H9 (cell line): ENCODE data around the gene IPO13. TPM values are rescaled to one million over a fixed set of nuclear protein-coding genes. Genes with fewer than 3 reads are reported as not detected.

ENCODE experiments used
- DNase-seq: peaks from one replicate; pipeline ENCODE4 v3.0.0-alpha.2; 2017
- H2AFZ ChIP-seq: one replicate; pipeline ENCODE4 v1.6.1; 2013; ENCODE audit warnings: mild to moderate bottlenecking, low read length, control low read depth, moderate library complexity
- H2AK5ac ChIP-seq: 2 replicates; pipeline ENCODE4 v1.6.1; 2013; ENCODE audit warnings: low read length, control low read depth, mixed read lengths; ENCODE audit not compliant: insufficient read length
- H2BK120ac ChIP-seq: one replicate; pipeline ENCODE4 v1.6.1; 2013; ENCODE audit warnings: low read depth, mild to moderate bottlenecking, low read length, control low read depth, inconsistent platforms; ENCODE audit not compliant: poor library complexity, severe bottlenecking
- H2BK12ac ChIP-seq: 2 replicates; pipeline ENCODE4 v1.6.1; 2013; ENCODE audit warnings: low read length, control low read depth, mixed read lengths, low read depth; ENCODE audit not compliant: insufficient read length
- H2BK15ac ChIP-seq: 2 replicates; pipeline ENCODE4 v1.6.1; 2013; ENCODE audit warnings: low read depth, low read length, control low read depth
- H2BK20ac ChIP-seq: one replicate; pipeline ENCODE4 v1.6.1; 2013; ENCODE audit warnings: low read depth, mild to moderate bottlenecking, low read length, control low read depth, inconsistent platforms; ENCODE audit not compliant: poor library complexity, severe bottlenecking
- H2BK5ac ChIP-seq: 2 replicates; pipeline ENCODE4 v1.6.1; 2013; ENCODE audit warnings: low read length, control low read depth, mixed read lengths; ENCODE audit not compliant: insufficient read length
- H3K14ac ChIP-seq: 2 replicates; pipeline ENCODE4 v1.6.1; 2013; ENCODE audit warnings: low read length, control low read depth; ENCODE audit not compliant: insufficient read depth
- H3K18ac ChIP-seq: 2 replicates; pipeline ENCODE4 v1.6.1; 2013; ENCODE audit warnings: low read depth, mild to moderate bottlenecking, mixed read lengths, low read length, control low read depth; ENCODE audit not compliant: insufficient read length
- H3K23ac ChIP-seq: 2 replicates; pipeline ENCODE4 v1.6.1; 2013; ENCODE audit warnings: low read length, control low read depth, mixed read lengths, low read depth; ENCODE audit not compliant: insufficient read length
- H3K23me2 ChIP-seq: 2 replicates; pipeline ENCODE4 v1.6.1; 2013; ENCODE audit warnings: low read depth, mild to moderate bottlenecking, mixed read lengths, low read length, control low read depth; ENCODE audit not compliant: insufficient read length, poor library complexity, severe bottlenecking
- H3K27ac ChIP-seq: 2 replicates; pipeline ENCODE4 v1.5.1; 2013; ENCODE audit warnings: low read length, control low read depth, mixed read lengths, low read depth; ENCODE audit not compliant: insufficient read length
- H3K27me3 ChIP-seq: 2 replicates; pipeline ENCODE4 v1.6.1; 2013; ENCODE audit warnings: low read length, control low read depth, inconsistent platforms; ENCODE audit not compliant: insufficient read depth
- H3K4ac ChIP-seq: 2 replicates; pipeline ENCODE4 v1.6.1; 2013; ENCODE audit warnings: low read depth, mild to moderate bottlenecking, control low read depth, inconsistent platforms, low read length, moderate library complexity
- H3K4me1 ChIP-seq: 2 replicates; pipeline ENCODE4 v1.6.1; 2013; ENCODE audit warnings: low read length, control low read depth, inconsistent platforms; ENCODE audit not compliant: insufficient read depth
- H3K4me2 ChIP-seq: 2 replicates; pipeline ENCODE4 v1.6.1; 2013; ENCODE audit warnings: low read length, control low read depth, mixed read lengths; ENCODE audit not compliant: insufficient read length, insufficient read depth
- H3K56ac ChIP-seq: 2 replicates; pipeline ENCODE4 v1.6.1; 2013; ENCODE audit warnings: low read depth, mild to moderate bottlenecking, mixed read lengths, low read length, control low read depth; ENCODE audit not compliant: insufficient read length
- H3K79me1 ChIP-seq: 2 replicates; pipeline ENCODE4 v1.6.1; 2013; ENCODE audit warnings: low read depth, mild to moderate bottlenecking, moderate library complexity, low read length, control low read depth, inconsistent platforms; ENCODE audit not compliant: insufficient read depth, poor library complexity, severe bottlenecking
- H3K79me2 ChIP-seq: 2 replicates; pipeline ENCODE4 v1.6.1; 2013; ENCODE audit warnings: low read length, control low read depth, inconsistent platforms; ENCODE audit not compliant: insufficient read depth
- H3K9ac ChIP-seq: 2 replicates; pipeline ENCODE4 v1.6.1; 2013; ENCODE audit warnings: low read length, control low read depth, mixed read lengths; ENCODE audit not compliant: insufficient read length; ENCODE audit errors: extremely low read depth
- H3K9me3 ChIP-seq: one replicate; pipeline ENCODE4 v1.6.1; 2013; ENCODE audit warnings: low read depth, low read length, inconsistent platforms; ENCODE audit not compliant: control insufficient read depth
- H3T11ph ChIP-seq: one replicate; pipeline ENCODE4 v1.6.1; 2013; ENCODE audit warnings: mild to moderate bottlenecking, low read length, control low read depth, inconsistent platforms
- H4K20me1 ChIP-seq: one replicate; pipeline ENCODE4 v1.6.1; 2013; ENCODE audit not compliant: control insufficient read depth, insufficient read length, insufficient read depth
- H4K5ac ChIP-seq: 2 replicates; pipeline ENCODE4 v1.6.1; 2013; ENCODE audit warnings: low read depth, mild to moderate bottlenecking, mixed read lengths, low read length, control low read depth; ENCODE audit not compliant: insufficient read length
- H4K8ac ChIP-seq: replicated peaks from 2 replicates; pipeline ENCODE4 v1.6.1; 2013; ENCODE audit warnings: low read length, control low read depth, mixed read lengths, low read depth; ENCODE audit not compliant: insufficient read length
- H4K91ac ChIP-seq: 2 replicates; pipeline ENCODE4 v1.6.1; 2013; ENCODE audit warnings: low read depth, mild to moderate bottlenecking, moderate library complexity, mixed read lengths, low read length, control low read depth; ENCODE audit not compliant: insufficient read length
- H3K27ac Mint-ChIP-seq, 3 experiments: 2 replicates in 2 of 3; 3 replicates in 1 of 3; pipeline ENCODE4 v1.8.0; 2020 to 2021; ENCODE audit warnings: mixed read lengths in 3 of 3, mild to moderate bottlenecking in 1 of 3, moderate library complexity in 1 of 3
- H3K27me3 Mint-ChIP-seq: 2 replicates; pipeline ENCODE4 v1.8.0; 2021; ENCODE audit warnings: low read depth, mild to moderate bottlenecking, moderate library complexity, mixed read lengths
- H3K36me3 Mint-ChIP-seq, 3 experiments: 2 replicates in 2 of 3; 3 replicates in 1 of 3; pipeline ENCODE4 v1.8.0; 2020 to 2021; ENCODE audit warnings: low read depth in 3 of 3, mixed read lengths in 3 of 3; ENCODE audit not compliant: insufficient read depth in 1 of 3
- H3K4me1 Mint-ChIP-seq, 2 experiments: 2 replicates each; pipeline ENCODE4 v1.8.0; 2020; ENCODE audit warnings: mixed read lengths in 2 of 2
- H3K4me3 Mint-ChIP-seq, 2 experiments: 2 replicates in 1 of 2; 3 replicates in 1 of 2; pipeline ENCODE4 v1.8.0; 2020 to 2021; ENCODE audit warnings: mild to moderate bottlenecking in 2 of 2, mixed read lengths in 2 of 2, moderate library complexity in 1 of 2
- H3K9me3 Mint-ChIP-seq, 2 experiments: 2 replicates in 1 of 2; 3 replicates in 1 of 2; pipeline ENCODE4 v1.8.0; 2020; ENCODE audit warnings: mild to moderate bottlenecking in 2 of 2, mixed read lengths in 2 of 2, moderate library complexity in 1 of 2
- WGBS: extraction: QIAGEN DNeasy Blood & Tissue Kit; methylation state at CpG from one replicate; pipeline ENCODE4 v1.1.7; 2013; ENCODE audit warnings: missing lambda C conversion rate, low lambda C conversion rate, mixed read lengths; ENCODE audit not compliant: insufficient read length; ENCODE audit errors: extremely low coverage; 5-methylcytosine and 5-hydroxymethylcytosine counted together
- total RNA-seq: library from RNA; stranded (reverse); gene quantifications from 2 replicates; pipeline ENCODE4 v1.2.1, GENCODE V29; 2021
- TF ChIP-seq, protein P1 (sequence below): fragments of 200-600 bp; sonication (generic); conservative IDR thresholded peaks from 3 replicates; pipeline ENCODE4 v1.8.0; 2021; ENCODE audit warnings: antibody characterized with exemption, mild to moderate bottlenecking

IPO13 gene
- total RNA-seq, 1 experiment from 2014 or later = 24.5 TPM

DNA sequence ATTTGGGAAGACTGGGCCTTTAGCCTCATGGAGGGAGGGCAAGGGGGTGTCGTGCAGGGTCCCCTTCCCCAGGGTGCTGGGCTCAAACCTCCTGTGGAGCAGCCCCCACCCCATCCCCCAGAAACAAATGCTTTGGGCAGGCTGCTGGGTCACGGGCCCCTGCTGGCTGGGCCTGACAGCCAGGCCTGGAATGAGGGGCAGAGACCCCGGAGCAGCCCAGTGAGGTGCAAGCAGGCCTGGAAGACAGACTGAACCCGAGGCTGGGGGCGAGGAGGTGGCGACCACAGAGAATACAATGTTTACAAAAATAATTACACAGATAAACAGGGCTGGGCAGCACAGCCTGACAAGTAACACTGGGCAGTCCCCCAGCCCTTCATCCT lies 50.0 kb downstream of the IPO13 start:
- H2BK12ac ChIP-seq = no peak overlapping the region
- no peak overlapping the region for H3K23ac ChIP-seq
- no peak overlapping the region for H3K4me3 Mint-ChIP-seq
- no peaks in the 10 kb centered on the region for H4K20me1 ChIP-seq
- H3K27me3 ChIP-seq = no peaks in the 10 kb centered on the region
- H3K4me2 ChIP-seq = no peak overlapping the region
- no peaks in the 10 kb centered on the region for H3K9me3 Mint-ChIP-seq
- peaks cover 2% of the 10 kb centered on the region for H3K27me3 Mint-ChIP-seq
- H3K79me1 ChIP-seq = no peaks in the 10 kb centered on the region
- H4K5ac ChIP-seq = no peak overlapping the region
- H2BK5ac ChIP-seq = no peak overlapping the region
- no peak overlapping the region for H3K9ac ChIP-seq
- H3K36me3 Mint-ChIP-seq = peaks cover 6 to 30% (median 22%) of the 10 kb centered on the region in 3 experiments; a peak in 6 of 7 replicates
- no peak overlapping the region for H2BK120ac ChIP-seq
- H3K27ac Mint-ChIP-seq = peak overlapping the region in 1 of 3 experiments; percentile 21; a peak in 1 of 7 replicates
- H3K27ac ChIP-seq = no peak overlapping the region
- no peaks in the 10 kb centered on the region for H3K9me3 ChIP-seq
- H4K8ac ChIP-seq = no peak overlapping the region
- no peak overlapping the region for H3K18ac ChIP-seq
- H2BK20ac ChIP-seq = no peak overlapping the region
- H3K14ac ChIP-seq = no peak overlapping the region
- WGBS = no CpG with 5 or more reads among the region's 6 CpGs
- H2AK5ac ChIP-seq = no peak overlapping the region
- H3K23me2 ChIP-seq = peaks cover 2% of the 10 kb centered on the region
- H2BK15ac ChIP-seq = no peak overlapping the region
- no peak overlapping the region for H3K4ac ChIP-seq
- no peak for DNase-seq
- no peak overlapping the region for H3T11ph ChIP-seq
- no peak overlapping the region for H2AFZ ChIP-seq
- H3K56ac ChIP-seq = no peak overlapping the region
- no peak overlapping the region for H4K91ac ChIP-seq
- no peaks in the 10 kb centered on the region for H3K79me2 ChIP-seq
- no peaks in the 10 kb centered on the region for H3K4me1 ChIP-seq
- TF ChIP-seq, protein P1, sequence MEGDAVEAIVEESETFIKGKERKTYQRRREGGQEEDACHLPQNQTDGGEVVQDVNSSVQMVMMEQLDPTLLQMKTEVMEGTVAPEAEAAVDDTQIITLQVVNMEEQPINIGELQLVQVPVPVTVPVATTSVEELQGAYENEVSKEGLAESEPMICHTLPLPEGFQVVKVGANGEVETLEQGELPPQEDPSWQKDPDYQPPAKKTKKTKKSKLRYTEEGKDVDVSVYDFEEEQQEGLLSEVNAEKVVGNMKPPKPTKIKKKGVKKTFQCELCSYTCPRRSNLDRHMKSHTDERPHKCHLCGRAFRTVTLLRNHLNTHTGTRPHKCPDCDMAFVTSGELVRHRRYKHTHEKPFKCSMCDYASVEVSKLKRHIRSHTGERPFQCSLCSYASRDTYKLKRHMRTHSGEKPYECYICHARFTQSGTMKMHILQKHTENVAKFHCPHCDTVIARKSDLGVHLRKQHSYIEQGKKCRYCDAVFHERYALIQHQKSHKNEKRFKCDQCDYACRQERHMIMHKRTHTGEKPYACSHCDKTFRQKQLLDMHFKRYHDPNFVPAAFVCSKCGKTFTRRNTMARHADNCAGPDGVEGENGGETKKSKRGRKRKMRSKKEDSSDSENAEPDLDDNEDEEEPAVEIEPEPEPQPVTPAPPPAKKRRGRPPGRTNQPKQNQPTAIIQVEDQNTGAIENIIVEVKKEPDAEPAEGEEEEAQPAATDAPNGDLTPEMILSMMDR = no peak
- peaks cover 11 to 22% of the 10 kb centered on the region in 2 experiments; a peak in 3 of 4 replicates for H3K4me1 Mint-ChIP-seq
